Ishikawa (cell line): Measurements from ENCODE around the gene TICAM1.

Source experiments
- CEBPB ChIP-seq: IDR thresholded peaks from 2 replicates; pipeline ENCODE4 v1.6.1; 2012
- EGR1 ChIP-seq: IDR thresholded peaks from 2 replicates; pipeline ENCODE4 v1.6.1; 2012
- REST ChIP-seq: IDR thresholded peaks from 2 replicates; pipeline ENCODE4 v1.6.1; 2012; ENCODE audit warnings: low read depth, mild to moderate bottlenecking

GRCh38 chr19:4780860-4781259 is 50.7 kb downstream of the TICAM1 start:
- TF ChIP-seq EGR1, result no peak
- no peak for TF ChIP-seq CEBPB
- TF ChIP-seq REST, result no peak
